GM10266 (cell line): ENCODE data around the gene LEMD2.
A peak's percentile ranks its signal among the peaks of the same experiment; 100 is the strongest.
"Not testable (repeated sequence)": the region's sequence is repeated elsewhere in the genome, so short reads cannot be mapped to it uniquely, and the experiment has no call there.

ENCODE experiments used
- DNase-seq: peaks from one replicate; pipeline ENCODE4 v3.0.0; 2012; ENCODE audit errors: extremely low spot score
- CTCF ChIP-seq: IDR thresholded peaks from 2 replicates; pipeline ENCODE4 v1.5.1; 2012; ENCODE audit warnings: mild to moderate bottlenecking, low read depth; ENCODE audit not compliant: control insufficient read depth, insufficient read depth; ENCODE audit errors: missing control alignments

LEMD2 gene

GRCh38 chr6:33788694-33789549 lies at the start of gene LEMD2:
TSS of gene LEMD2 (minus strand) at chr6:33789130. CDS start at chr6:33789116, 14 bp downstream.
- TF ChIP-seq CTCF = no peak
- peak; percentile 97 for DNase-seq

GRCh38 chr6:33837971-33838665 lies 49.2 kb upstream of the LEMD2 start:
- no peak for DNase-seq
- TF ChIP-seq CTCF = no peak

GRCh38 chr6:33836806-33837469 lies 48.0 kb upstream of the LEMD2 start:
- DNase-seq = no peak
- TF ChIP-seq CTCF = no peak

GRCh38 chr6:33834401-33835392 lies 45.8 kb upstream of the LEMD2 start:
- TF ChIP-seq CTCF = no peak
- DNase-seq = no peak

GRCh38 chr6:33833599-33833998 lies 44.7 kb upstream of the LEMD2 start:
- no peak for DNase-seq
- TF ChIP-seq CTCF = no peak

- not testable (repeated sequence) for DNase-seq
Measured at GRCh38 chr6:33832831-33833230, 43.9 kb upstream of the LEMD2 start.

GRCh38 chr6:33831725-33832124 lies 42.8 kb upstream of the LEMD2 start:
- not testable (repeated sequence) for DNase-seq
